Left ventricle myocardium superior (tissue), 1 donor: ENCODE data around the gene TCERG1L. TPM values are rescaled to one million over a fixed set of nuclear protein-coding genes. Genes with fewer than 3 reads are reported as not detected.
"Not testable (repeated sequence)": the region's sequence is repeated elsewhere in the genome, so short reads cannot be mapped to it uniquely, and the experiment has no call there.

Source experiments
- ATAC-seq: fragments of 200-7000 bp; cut with Tn5 transposase; one replicate; pipeline ENCODE4 v1.9.1; 2020; ENCODE audit warnings: mild to moderate bottlenecking, moderate library complexity
- DNase-seq: peaks from one replicate; pipeline ENCODE4 v3.0.0-alpha.2; 2020
- intact Hi-C: fragments of 100-400 bp; cut with micrococcal nuclease; formaldehyde crosslinking; loops from one replicate; pipeline ENCODE4 v1.11.0; 2022
- total RNA-seq: library from RNA; stranded (reverse); fragmentation: NEBNext Ultra II Directional; extraction: Animal tissue kit (Norgen Biotek cat#: 25700); gene quantifications from one replicate; pipeline ENCODE4 v1.2.1, GENCODE V29; 2021
- donor health status: DM: no; HTN: yes; CAD: no; lungs with severe emphysema.

Gene TCERG1L
- total RNA-seq, 1 donor from 2014 or later = not detected

DNA sequence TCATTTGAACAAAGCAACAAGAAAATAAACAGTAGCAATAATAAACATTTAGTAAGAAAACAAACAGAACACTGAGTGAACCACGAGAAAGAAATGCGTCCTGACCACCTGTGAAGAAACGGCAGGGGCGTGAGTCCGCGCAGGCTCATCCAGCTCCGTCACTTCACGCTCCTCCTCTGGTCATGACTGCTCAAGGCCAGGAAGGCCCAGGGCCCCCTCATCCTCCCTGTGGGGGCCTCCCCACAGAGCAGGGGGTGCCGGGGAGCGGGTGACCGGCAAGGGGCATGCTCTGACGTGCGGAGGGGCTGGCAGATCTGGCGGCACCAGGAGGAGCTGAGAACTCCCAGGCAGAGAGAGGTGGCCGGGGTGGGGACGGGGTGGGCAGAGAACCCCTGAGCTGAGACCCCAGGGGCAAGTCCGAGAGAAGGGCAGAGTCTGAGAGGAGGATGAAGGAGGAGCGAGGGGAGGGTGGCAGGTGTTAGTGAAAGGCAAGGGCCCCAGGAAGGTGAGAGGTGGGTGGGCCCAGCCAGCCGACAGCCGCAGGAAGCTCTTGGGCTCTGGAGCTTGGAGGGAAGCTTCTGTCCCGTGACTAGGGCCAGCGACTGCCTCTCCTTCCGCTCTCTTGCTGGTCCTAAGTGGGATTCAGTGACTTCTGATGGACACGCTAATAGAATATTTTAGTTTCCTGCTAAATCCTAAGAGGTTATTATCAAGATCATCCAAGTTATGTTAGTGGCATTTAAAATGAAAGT lies 223.9 kb downstream of the TCERG1L start:
- ATAC-seq (no peak), DNase-seq (no peak)
- intact Hi-C loops = no loop called here

DNA sequence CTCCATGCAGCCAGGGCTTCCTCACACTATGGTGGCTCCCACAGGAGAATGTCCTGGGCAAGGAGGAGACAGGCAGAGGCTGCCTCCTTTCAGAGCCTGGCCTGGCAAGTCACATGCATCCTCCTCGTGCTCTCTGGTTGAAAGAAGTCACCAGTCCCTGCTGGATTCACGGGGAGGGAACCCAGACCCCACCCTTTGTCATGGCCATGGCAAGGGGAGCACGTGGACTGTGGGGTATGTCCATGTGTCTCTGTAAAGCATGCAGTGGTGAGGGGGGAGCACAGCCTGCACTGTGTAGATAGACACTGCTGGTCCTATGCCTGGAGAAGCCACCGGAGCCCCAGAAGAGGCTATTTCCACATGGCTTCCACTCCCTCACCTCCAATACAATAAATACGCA lies 225.0 kb downstream of the TCERG1L start:
- intact Hi-C loops = no loop called here
- no peak for DNase-seq
- no peak for ATAC-seq

DNA sequence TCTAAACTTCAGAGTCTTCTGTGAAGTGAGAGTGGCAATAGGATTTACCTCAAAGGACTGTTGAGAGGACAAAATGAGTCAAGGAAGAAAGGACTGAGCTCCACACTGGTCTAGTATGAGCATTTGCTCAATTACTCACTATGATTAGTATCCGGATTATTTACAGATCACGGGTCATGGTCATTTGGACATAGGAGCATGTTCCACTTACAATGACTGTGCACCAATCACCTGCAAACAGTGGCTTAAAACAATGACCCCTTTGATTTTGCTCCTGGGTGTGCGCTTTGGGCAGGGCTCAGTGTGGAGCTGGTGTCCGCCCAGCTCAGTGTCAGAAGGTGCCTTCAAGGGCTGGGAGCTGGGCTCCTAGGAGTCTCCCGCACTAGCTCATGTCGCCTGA lies 225.4 kb downstream of the TCERG1L start:
- DNase-seq (no peak), ATAC-seq (no peak)
- intact Hi-C loops = no loop called here

DNA sequence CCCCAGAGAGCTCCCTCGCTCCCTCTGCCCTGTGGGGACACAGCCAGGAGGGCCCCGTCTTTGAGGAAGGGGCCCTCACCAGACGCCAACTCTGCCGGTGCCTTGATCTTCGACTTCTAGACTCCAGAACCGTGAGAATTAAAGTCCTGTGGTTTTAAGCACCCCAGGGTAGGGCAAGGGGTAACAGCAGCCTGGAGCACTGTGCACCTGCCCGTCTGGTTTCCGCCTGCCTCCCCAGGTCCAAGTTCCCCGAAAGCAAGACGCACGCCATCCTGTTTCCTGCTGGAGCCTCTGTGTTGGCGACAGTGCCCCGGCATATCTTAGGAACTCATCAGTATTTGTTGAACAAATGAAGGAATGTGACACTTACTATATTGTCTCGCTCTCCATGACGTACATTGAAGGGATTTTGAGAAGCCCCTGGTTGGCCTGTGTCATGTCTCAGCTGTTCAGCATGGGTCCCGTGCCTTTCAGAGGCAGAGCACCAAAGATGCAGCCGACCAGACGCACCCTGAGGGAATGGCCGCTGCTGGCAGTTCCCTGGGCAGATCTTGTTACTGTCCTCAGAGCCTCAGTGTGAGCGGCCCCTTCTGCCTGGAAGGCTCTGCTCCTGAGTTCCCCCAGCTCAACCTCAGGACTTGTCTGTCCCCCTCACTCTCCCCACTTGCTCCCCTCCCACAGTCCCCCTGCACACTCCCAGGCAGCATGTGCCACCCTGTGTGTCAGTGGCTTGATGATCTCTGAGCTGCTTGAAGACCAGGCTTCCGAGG lies 226.2 kb downstream of the TCERG1L start:
- intact Hi-C loops = no loop called here
- DNase-seq (no peak), ATAC-seq (no peak)

DNA sequence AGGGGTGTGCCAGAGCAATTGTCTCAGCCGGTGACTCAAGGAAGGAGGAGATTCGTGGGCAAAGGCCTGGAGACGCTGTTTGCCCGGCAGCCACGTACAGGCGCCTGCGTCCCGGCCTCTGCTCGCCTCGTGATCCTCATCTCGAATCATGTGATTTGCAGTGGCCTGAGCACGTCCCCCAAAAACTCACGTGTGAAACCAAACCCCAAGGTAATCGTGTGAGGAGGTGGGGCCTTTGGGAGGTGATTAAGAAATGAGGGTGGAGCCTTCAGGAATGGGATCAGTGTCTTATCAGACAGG lies 226.8 kb downstream of the TCERG1L start:
- intact Hi-C loops = no loop called here
- DNase-seq = no peak
- ATAC-seq = no peak

DNA sequence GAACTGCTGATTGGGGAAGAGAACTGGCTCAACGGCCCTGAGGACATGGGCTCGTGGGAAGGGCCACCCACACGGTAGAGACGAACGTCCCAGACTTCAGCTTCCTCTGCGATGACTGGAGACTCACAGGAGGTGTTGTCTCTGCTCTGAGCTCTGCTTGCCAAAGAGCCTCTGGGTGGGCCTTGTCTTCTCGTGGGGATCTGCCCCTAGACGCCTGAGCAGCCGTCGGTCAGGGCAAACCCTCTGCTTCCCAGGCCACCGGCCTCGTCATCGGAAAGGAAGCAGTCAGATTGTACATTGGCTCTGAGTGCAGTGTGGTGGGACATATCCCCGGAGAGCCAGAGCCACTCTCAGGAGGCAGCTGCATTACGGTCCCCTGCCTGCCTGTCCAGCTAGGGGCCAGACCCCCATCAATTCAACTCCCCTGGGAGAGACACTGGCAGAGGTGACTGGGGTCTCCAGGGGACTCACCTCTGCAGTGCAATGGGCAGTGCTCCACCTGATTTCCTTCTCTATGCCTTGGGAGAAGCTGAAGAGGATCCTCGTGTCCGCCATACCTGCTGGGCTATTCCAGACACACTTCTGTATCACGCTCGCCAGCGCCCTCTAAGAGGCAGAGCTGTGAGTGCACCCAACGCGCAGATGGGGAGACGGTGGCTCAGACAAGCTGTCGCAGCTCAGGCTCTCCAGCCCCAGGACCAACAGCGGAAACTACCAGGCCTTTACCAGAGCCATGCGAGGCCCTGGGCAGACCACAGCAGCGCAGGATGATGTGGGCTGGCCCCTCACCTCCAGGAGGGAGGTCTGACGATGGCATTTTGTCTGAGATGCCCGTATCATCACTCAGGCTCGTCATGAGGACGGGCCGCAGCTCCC lies 227.4 kb downstream of the TCERG1L start:
- intact Hi-C loops = no loop called here
- ATAC-seq (no peak), DNase-seq (no peak)

DNA sequence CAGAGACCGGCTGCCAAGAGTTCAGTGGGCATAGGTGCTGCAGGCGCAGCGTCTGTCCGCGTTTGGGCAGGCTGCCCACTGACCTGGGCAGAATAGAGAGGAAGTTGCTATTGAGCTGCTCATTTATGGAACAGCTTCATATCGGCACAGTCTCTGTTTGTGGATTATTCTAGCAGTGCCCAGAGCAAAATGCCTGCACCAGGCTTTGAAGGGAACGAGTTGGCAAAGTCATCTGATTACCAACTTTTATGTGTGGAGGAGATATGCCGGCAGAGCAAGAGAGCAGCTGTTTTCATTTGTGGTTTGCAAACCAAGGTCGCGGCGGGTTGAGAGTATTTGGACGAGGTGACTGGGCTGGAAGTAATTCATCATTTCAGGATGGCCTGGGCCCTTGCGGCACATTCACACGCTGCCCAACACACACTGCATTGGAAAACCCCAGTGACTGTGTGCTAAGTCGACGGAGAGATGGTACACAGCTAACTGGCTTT lies 228.5 kb downstream of the TCERG1L start:
- no peak for ATAC-seq
- intact Hi-C loops = no loop called here
- no peak for DNase-seq

DNA sequence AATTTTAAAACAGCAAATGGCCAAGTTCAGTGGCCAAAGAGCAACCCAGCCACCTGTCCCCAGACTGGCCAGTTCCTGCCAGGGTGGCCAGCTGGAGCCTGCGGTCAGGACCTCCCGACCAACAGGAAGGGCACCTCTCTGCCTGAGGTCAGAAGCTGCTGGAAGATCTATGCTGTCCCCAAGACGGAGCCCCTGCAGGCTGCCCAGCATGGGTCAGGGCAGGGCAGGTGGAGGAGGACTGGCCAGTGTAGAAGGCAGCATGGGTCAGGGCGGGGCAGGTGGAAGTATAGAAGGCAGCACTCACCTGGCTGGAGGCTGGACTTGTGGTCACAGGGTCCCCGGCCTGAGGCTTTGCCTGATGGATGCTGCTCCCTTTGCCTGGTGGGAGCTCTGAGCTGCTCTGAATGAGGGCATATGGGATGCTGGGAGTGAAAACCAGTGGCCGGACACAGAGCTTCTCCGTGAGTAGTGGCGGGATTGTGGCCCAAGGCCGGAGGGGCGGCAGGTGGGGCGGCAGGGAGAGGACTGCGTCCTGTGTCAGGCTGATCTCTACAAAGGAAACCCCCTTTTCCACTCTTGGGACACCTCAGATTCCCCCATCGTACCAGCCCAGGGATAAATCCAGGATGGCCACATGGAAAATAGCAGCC lies 229.2 kb downstream of the TCERG1L start:
- intact Hi-C loops = no loop called here
- ATAC-seq (no peak), DNase-seq (no peak)

GRCh38 chr10:131081786-131082185 lies 229.7 kb downstream of the TCERG1L start:
- intact Hi-C loops = no loop called here
- DNase-seq (no peak), ATAC-seq (no peak)

- ATAC-seq (no peak), DNase-seq (no peak)
- intact Hi-C loops = no loop called here
Observed at GRCh38 chr10:131081376-131081775, 230.1 kb downstream of the TCERG1L start.

- no peak for DNase-seq
- ATAC-seq = no peak
- intact Hi-C loops = no loop called here
Observed at GRCh38 chr10:131080571-131080970, 230.9 kb downstream of the TCERG1L start.

GRCh38 chr10:131079314-131079713 lies 232.2 kb downstream of the TCERG1L start:
- intact Hi-C loops = no loop called here
- DNase-seq = no peak
- ATAC-seq = no peak

DNA sequence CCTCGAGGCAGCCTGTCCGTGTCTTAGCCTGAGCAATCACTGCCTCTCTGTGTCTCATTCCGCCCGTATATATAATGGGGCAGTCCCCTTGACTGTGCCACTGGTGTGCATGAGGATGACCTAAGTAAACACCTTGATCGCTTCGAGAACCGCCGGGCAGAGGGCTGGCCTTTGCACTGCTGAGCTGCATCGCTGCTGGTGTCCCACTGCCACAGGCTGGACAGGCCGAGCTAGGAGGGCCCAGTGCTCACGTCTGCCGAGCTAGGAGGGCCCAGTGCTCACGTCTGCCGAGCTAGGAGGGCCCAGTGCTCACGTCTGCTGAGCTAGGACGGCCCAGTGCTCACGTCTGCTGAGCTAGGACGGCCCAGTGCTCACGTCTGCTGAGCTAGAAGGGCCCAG lies 232.6 kb downstream of the TCERG1L start:
- DNase-seq, ATAC-seq, intact Hi-C loops: not testable (repeated sequence)

- DNase-seq = no peak
- intact Hi-C loops = no loop called here
- ATAC-seq = no peak
Observed at GRCh38 chr10:131078131-131078881, 233.2 kb downstream of the TCERG1L start.

DNA sequence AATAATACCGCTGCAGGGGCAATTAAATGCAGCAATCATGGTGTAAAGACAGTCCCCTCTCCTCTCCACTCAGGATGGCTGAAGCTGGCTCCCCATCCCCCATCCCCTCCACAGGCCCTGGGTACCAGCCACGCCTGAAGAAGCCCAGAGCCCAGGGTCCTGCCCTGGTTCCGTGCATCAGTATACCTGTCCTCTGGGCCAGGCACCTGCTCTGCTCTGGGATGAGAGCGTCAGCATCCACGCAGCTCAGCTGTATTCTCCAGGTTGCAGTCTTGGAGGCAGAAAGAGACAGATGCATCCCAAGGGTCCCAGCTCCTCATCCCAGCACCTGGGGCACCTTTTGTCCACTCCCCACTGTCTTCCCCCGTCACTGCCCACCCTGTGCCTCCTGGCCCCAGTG lies 233.8 kb downstream of the TCERG1L start:
- DNase-seq (no peak), ATAC-seq (no peak)
- intact Hi-C loops = no loop called here

DNA sequence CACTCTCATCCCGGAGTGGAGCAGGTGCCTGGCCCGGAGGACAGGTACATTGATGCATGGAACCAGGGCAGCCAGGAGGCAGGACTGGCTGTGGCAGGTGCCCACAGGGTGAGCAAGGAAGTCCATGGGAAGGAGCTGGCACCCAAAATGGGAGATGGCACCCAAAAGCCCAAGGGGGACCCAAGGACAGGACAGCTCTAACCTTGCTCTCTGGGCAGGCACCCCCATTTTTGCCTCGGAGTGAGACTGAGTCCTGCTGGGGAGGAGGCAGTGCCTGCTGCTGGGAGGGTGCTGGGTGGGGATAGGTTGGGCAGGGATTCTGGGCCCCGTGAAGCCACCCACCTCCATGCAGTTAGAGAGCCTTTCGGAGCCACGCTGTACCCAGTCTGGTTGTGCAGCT lies 234.5 kb downstream of the TCERG1L start:
- ATAC-seq (no peak), DNase-seq (no peak)
- intact Hi-C loops = no loop called here

- DNase-seq (no peak), ATAC-seq (no peak)
- intact Hi-C loops = no loop called here
Observed at GRCh38 chr10:131076356-131076755, 235.2 kb downstream of the TCERG1L start.

DNA sequence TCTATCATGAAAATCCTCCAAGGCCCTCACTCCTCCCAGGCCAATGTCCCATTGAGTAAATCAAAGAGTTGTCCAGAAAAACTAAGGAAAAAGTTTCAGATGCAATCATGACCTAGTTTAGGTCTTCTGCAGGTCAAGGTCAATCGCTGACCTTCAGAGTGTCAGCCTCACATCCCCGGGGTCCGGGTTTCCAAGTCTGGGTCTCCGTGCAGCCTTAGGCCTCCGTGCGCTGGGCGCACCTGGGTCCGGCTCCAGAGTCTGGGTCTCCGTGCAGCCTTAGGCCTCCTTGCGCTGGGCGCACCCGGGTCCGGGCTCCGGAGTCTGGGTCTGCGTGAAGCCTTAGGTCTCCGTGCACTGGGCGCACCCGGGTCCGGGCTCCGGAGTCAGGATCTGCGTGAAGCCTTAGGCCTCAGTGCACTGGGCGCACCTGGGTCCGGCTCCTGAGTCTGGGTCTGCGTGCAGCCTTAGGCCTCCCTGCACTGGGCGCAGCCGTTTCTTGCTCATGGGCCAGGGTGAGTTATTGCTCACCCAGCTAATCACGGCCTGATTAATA lies 236.2 kb downstream of the TCERG1L start:
- intact Hi-C loops = no loop called here
- DNase-seq = no peak
- ATAC-seq = no peak
